COLO668 (cell line): Measurements from ENCODE around the gene TMTC2.
"Not testable (repeated sequence)": the region's sequence is repeated elsewhere in the genome, so short reads cannot be mapped to it uniquely, and the experiment has no call there.

Experiments used
- DNase-seq: peaks from one replicate; lab custom pipeline; 2025; ENCODE audit not compliant: unreplicated experiment; lab: John Stamatoyannopoulos, UW

Gene TMTC2

GRCh38 chr12:82835217-82835616 is 148.5 kb downstream of the TMTC2 start:
- no peak for DNase-seq

DNA sequence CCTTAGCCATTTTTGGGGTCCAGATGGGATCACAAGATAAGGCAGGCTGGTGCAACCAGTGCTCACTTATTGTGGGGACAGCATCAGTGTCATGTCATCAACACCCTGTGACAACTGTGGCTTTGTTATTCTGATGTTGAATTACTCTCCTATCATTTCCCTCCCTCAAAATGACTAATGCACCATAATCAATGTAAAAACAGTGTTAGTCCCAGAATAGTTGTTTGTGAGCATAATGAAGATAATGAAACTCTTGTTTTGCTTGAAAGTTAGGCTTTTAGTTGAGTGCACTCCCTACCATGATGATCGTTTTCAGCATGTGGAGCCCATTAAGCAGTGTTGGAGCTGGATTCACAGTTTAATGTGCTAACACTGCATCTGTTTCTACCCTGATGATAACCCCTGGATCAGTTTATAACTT is 151.4 kb downstream of the TMTC2 start:
- no peak for DNase-seq

DNA sequence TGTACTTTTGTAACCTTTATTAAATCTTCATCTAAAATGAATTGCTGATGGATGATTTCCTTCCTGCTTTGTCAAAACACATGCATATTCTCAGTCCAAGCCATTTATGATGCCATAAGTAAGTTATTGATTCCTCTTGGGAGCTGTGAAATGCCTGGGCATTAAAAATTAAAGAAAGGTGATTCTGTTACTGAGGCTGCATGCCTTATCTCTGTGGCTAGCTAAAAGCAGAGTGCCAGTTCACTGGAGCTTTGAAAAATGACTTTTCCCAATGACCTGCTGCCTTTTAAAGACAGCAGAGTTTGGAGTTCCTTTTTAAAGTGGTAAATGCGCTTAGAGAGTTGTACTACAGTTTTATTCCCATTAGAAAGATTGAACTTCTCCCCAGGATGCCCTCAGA is 152.1 kb downstream of the TMTC2 start:
- no peak for DNase-seq

DNA sequence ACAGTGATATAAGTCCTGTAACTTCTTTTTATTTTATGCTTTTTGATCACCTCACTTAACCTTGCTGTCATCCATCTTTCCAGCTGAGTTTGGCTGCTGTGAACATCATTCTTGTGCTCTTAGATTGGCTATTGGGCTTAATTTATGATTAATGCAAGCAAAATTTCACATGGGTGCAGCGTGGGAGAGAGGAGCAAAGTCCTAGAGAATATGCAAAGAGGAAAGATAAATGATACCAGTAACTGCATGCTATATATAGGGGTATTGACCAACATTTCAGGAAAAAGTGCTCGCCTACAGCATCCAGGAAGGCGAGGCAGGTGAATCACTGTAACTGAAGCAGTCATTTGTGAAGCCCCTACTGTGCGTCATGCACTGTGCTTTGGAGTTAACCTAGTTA is 153.1 kb downstream of the TMTC2 start:
- no peak for DNase-seq

- DNase-seq: no peak
Measured at GRCh38 chr12:82841487-82841904, 154.8 kb downstream of the TMTC2 start.

GRCh38 chr12:82842480-82842879 is 155.8 kb downstream of the TMTC2 start:
- DNase-seq: no peak

DNA sequence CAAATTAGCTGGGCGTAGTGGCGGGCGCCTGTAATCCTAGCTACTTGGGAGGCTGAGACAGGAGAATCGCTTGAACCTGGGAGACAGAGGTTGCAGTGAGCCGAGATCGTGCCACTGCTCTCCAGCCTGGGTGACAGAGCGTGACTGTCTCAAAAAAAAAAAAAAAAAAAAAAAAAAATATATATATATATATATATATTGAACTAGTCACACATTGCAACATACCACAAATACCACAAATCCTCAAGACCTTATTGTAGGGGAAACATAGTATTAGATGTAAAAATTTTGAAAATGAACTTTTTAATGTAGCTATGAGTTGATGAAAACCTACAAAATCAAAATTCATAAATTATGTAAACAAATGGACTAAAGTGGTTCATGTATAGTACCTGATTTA is 158.4 kb downstream of the TMTC2 start:
- not testable (repeated sequence) for DNase-seq

DNA sequence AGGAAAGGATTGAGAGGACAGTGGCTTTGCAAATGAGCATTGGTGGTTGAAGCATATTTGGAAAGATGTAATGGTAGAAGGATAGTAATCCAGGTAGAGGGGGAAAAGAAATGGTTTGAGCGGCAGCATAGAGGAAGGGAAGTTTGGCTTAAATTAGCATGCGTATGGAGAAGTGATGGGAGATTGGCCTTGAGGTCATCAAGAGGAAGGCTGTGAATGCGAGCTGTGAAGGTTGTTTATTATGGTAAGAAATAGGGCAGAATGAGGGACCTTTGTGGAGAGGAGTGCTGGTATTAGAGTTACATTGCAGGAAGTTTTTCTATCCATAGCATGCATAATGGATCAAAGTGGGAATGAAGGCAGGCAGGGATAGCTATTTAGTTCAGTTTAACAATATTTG is 162.1 kb downstream of the TMTC2 start:
- no peak for DNase-seq

DNA sequence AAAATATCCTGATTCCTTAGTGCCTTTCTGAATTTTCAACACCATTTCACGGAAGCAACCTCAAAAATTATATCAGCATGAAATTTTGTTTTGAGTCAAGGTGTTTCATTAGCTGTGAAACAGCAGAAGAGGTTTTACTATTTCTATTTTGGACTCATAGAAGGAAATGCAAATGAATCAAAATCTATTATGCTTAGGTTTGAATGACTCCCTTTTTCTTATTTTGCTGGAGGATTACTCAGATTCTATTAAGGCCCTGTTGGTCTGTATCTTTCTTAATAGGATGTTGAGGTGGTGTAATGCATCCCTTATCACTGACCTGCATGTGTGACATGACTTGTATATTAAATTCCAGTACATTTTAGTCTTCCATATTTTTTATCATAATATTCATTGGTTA is 165.8 kb downstream of the TMTC2 start:
- no peak for DNase-seq

DNA sequence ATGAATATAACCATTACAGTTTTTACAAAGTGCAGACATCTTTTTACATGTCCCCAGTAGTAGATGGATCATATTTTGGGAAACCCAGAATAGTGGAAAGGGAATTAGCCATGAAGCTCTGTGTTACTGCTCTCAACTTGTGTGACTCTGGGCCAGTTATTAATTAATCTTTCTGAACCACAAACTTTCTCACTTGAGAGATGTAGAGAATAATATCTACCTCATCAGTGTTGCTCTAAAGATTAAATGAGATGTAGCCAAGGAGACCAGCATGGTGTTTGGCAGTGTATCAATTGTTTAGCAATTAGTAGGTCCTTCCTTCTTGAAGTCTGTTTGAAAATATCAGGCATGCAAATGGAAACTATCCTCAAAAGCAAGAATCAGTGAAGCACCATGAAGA is 169.2 kb downstream of the TMTC2 start:
- no peak for DNase-seq

DNA sequence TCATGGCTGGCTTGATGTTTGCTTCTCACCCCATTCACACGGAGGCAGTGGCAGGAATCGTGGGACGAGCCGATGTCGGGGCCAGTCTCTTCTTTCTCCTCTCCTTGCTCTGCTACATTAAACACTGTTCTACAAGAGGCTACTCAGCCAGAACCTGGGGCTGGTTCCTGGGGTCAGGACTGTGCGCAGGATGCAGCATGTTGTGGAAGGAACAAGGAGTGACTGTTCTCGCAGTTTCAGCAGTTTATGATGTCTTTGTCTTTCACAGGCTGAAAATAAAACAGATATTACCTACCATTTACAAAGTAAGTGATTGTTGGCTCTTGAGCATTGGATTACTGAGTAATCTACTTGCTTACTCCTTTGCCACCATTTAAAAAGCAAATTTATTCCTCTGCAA is 170.6 kb downstream of the TMTC2 start:
- DNase-seq: no peak

DNA sequence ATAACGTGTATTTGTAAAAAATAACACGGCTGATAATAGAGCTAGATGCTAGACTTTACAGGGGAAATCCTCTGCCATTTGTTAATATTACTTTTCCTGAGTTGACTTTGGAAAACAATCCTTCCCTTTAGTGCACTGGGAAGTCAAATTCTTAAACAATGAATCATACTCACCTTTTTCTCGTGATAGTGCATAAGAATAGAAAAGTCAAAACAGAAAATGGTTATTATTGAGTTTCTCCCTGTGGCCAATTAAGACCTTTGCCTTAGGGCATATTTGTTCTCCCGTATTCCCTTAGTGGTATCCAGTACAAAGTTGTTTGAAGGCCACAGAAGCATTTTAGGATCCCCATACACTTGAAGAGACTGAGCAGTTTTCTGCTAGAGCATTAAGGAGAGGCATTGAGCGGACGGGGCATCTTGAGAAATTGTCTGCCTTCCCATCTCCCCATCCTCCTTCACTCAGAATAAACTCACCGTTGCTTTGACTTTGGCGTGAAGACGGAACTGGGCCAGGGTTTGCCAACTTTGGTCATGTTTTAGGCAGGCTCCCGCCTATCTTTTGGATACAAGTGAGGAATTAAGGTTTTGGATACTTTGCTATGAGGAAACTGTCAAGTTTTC is 171.3 kb downstream of the TMTC2 start:
- DNase-seq: no peak

DNA sequence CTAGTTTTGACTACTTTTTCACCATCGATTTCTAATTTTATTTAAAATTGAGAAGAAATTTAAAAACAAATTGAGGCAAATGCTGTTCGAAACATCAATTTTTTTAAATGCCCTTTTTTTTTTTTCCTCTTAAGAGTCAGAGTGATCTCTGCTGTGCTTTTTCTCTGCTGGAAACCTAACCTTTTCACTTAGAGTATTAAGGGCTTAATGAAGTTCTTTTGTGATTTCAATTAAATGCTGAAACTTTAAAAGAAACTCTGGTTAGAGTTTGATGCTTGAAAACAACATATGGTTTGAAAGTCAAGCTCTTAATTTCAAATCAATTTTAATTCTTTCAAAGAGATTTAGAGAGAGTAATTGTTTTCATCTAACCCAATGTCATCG is 171.8 kb downstream of the TMTC2 start:
- no peak for DNase-seq

DNA sequence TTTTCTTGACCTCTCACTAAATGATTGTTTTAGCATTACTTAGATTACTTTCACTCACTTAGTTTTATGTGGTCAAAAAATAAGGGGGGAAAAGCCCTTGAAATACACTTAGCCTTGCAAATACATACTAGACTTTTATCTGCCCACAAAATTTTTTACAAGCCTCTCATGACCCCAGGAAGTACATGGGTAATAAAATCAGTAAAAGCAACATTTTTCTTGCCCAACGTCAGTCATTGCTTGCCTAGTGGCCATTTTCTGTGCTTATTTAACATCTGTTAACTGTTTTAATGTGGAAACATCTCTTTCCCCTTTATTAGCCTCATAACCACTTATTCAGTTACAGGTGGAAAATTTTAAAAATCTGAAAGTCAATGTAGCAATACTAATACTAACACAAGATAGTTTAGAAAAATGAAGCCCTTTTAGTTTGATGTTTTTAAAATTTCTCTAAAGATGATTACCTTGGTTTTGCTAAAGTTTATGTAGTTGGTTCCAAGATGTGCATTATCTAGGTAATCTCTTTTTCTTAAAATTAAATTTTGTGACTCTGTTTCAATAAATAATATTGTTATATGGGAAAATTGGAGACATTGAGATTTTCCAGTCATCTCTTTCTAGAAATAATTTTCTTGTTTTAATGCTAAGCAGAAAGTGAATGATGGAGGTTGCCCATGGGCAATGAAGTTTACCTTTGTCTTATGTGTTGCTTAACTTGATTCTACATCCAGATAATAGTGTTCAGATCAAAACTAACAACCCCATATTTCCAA is 175.5 kb downstream of the TMTC2 start:
- no peak for DNase-seq

DNA sequence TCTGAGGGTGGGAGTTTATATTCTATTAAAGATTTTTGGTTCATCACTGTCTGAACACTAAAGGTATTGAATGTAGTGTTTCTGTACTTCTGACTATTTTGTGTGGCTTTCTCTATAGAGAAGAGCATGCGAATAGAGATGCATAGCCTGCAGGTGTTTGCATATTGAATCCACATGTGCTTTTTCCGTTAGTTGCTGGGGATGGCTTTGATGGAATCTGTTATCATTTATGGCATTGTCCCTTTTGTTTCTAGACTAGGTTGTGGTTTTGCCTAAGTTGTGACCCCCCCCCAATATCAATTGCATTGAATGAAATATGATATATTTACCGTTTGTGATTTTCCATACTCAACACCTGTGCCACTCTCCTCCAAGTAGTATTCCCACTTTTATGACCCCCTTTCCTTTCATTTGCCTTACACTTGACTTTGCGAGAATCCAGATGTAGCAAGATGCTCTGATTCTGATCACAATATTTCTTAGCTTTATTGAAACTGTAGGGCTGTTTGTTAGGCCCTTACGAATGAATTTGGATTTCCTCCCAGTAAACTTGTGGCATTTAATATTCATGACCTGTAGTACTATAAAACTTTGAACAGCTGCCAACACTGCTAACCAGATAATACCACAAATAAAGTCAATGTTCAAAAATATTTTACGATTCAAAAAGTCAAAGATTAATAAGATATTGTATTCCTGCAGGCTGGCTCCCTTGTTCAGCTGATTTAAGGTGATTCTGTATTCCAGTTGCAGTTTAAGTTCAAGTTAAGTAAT is 176.4 kb downstream of the TMTC2 start:
- DNase-seq: no peak

DNA sequence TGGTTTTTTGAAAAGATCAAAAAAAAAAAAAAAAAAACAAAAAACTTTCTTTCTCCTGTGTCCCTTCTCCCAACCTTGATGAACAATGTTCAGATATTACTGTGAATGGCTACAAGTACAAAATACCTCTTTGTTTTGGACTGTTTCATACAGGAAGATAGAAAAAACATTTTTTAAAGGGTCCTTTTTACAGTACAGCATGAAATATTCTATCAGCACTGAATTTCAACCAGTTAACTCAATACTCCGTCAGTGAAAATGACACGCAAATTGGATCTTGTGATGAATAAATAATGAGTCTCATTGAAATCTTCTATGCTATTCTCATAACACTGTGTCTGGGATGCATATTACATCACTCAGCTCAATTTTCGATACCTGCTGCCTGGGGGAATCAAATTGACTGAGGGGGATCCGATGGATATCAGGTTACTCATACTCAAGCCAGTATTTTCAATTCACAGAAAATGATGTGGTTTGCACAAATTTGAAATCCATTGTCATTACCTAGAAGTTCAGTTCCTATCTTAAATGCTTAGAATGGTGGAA is 179.6 kb downstream of the TMTC2 start:
- DNase-seq: no peak

DNA sequence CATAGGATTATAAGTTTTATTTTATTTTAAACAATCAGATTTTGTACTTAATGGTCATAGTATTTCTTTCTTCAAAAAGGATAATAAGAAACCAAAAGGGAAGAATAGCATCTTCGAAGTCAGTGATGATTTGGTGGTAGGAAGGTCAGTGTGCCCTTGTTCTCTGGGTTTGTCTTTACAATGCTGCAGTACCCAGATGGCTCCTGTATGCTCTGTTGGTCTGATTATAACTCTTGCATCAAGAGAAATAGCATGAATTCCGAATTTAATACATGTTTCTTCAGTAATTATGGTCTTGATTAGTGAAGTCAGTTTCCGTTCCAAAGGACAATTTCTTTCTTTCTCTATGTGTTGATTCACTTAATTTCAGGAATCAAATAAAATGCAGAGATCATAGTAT is 180.2 kb downstream of the TMTC2 start:
- no peak for DNase-seq

GRCh38 chr12:82867762-82868500 is 181.2 kb downstream of the TMTC2 start:
- no peak for DNase-seq

DNA sequence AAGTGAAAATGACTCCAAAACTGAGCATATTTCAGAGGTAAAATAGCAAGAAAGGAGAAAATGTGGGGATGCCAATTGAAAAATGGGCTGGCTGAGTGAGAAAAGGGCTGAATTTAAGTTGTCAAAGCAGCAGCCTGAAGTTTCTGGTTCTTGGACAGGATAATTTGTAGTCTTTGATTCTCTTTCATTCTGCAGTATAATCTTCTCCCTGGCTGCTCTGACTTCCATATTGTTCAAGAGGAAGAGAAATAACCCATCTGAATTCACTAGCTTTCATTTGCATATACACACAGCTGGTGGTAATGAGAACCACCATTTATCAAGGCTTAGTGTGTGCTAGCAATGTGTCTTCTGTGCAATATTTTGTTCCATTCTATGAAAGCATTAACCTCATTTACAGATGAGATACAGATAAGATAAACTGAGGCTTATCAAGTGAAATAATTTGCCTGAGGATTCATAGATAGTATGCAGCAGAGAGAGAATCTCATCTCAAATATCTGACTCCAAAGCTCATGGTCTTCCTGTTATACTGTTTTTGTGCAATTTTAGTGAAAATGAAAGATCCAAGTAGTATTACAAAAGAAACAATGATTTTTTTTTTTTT is 184.2 kb downstream of the TMTC2 start:
- DNase-seq: no peak

DNA sequence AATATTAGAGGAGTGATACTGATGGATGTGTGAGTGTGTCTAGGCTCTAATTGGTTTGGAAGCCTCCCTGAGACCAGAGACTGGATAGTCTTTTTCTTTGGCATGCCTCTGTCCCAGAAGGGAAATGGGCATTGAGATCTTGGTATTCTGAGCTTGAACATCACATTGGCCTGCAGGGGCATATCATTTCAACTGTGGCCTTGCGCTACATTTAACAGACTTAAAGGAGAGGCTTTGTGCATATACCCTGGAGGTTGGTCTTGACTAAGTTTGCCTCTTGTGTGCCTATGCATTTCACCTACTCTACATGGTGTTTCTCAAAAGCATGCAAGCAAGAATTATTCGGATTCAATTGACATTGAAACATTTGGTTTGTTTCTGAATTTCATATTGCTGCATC is 185.4 kb downstream of the TMTC2 start:
- no peak for DNase-seq

DNA sequence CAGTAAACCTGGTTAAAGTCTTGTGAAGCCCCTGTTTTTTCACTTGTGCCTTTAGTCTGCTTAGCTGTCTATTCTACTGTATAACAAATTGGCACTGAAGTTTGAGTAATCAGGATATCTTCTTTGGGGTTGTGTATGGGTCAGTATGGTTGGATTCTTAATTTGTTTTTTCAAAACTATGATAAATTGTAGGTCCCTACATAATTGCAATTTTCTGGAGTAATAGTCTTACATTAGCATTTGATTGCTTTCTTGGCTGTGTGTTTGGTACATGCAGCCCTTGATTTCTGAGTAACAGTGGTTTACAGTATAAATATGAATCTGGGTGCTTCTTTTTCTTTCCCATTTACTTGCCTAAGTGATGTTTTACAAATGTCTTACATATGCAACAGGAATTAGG is 186.6 kb downstream of the TMTC2 start:
- DNase-seq: no peak
